HS-5 (cell line): ENCODE results near the gene SERPINA5.
"Not testable (repeated sequence)": the region's sequence is repeated elsewhere in the genome, so short reads cannot be mapped to it uniquely, and the experiment has no call there.

ENCODE experiments used
- DNase-seq: peaks from one replicate; pipeline ENCODE4 v3.0.0-alpha.2; 2012; ENCODE audit warnings: low read depth

SERPINA5 gene

DNA sequence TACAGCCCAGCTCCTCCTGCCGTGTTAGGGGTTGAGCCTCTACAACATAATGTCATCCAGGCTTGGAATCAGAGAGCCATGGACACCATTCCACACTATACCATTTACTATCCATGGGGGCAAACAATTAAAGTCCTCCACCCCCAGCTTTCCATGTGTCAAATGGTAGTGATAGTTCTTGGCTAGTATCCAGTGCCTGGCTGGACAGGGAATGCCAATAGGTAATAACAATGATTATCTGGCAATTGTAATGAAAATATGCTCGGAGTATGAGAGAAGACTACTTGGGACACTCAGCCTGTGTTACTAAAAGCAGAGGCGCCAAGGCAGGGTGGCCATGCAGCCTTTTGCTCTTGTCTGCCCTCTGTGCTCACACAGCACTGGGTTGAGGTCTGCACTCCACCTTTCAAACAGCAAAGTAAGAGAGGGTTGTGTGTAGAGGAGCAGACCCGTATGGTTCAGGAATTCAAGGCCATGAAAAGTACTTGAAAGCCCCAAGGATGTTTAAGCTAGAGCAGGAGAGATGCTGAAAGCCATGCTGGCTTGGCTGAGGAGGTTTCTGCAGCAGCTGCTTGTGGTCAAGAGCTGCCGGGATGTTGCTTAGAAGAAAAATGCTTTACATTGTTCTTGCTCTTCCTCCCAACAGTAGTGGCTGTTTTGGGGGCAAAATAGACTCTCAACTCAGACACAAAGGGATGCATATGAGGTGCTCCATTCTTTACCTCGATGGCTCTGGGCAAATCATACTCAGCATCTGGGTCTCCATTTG is 41.6 kb downstream of the SERPINA5 start:
- no peak for DNase-seq

DNA sequence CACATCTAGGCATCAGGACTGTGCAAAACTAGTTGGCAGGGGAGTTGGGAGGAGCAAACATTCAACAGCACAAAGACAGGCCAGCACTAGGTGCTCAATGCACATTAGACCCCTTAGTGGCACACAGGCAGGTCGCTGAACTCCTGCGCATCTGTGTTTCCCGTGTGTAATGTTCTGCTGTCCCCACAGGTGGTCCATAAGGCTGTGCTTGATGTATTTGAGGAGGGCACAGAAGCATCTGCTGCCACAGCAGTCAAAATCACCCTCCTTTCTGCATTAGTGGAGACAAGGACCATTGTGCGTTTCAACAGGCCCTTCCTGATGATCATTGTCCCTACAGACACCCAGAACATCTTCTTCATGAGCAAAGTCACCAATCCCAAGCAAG is 42.2 kb downstream of the SERPINA5 start:
- DNase-seq: no peak

DNA sequence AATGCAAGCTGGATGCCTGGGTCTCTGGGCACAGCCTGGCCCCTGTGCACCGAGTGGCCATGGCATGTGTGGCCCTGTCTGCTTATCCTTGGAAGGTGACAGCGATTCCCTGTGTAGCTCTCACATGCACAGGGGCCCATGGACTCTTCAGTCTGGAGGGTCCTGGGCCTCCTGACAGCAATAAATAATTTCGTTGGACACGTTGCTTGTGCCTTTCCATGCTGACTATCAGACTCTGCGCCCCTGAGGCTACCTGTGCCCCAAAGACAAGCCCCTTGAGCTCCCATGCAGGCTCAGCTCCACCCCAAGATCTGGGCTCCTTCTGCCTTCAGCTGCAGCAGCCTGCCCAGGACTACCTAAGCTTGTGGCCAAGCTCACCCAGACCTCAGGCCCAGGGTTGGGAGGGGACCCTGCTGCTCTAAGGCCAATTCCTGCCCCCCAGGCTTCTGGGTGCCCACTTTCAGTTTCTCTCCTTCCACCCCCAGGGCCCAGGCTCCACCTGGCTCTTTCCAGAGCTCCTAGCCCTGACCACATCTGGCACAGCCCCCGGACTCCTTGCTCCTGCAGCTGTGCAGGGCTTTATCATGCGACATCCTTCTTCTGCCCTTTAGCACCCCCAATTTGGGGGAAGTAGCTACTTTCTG is 42.8 kb downstream of the SERPINA5 start:
- no peak for DNase-seq

DNA sequence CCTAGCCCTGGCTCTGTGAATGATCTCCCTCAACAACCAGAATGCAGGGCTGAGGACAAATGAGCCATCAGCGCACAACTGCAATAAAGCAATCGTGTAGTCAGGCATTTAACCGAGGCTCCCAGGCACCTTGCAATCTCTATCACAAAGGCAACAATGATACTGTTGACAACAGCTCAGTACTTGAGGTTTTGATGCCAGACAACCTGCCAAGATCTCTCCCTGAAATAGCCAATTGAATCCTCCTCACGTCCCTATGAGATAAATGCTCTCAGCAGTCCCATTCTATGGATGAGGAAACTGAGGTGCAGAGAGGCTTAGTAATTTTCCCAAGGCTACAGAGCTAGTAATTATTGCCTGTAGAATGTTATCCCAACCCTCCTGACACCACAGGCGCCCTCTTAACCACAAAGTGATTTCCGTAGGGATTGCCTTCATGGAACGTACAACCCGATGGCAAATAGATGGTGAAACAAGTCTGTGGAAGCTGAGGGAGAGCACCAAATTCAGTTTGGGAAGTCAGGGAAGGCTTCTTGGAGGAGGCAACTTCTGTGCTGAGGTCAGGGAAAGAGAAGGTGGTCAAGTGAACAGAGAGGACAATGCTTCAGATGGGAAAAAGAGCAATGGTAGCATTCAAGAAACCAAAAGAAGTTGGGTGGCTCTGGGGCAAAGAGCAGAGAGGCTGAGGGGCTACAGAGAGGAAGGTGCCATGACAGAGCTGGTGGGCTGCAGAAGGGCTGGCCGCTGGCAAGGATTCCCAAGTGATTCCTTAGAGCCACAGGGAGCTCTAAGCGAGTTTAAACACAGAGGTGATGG is 43.5 kb downstream of the SERPINA5 start:
- no peak for DNase-seq

DNA sequence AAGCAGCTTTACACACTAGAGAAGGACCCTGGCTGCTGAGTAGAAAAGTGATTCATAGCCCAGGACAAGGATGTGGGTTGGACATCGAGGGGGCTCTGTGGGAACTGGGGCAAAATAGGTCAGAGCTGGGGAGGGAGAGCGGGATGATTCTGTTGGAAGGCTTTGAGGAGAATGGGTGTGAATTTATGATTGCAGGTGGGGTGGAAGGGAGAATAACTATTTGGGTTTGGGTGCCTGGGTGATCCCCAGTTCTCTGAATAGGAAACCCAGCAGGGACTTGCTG is 44.1 kb downstream of the SERPINA5 start:
- DNase-seq: no peak

DNA sequence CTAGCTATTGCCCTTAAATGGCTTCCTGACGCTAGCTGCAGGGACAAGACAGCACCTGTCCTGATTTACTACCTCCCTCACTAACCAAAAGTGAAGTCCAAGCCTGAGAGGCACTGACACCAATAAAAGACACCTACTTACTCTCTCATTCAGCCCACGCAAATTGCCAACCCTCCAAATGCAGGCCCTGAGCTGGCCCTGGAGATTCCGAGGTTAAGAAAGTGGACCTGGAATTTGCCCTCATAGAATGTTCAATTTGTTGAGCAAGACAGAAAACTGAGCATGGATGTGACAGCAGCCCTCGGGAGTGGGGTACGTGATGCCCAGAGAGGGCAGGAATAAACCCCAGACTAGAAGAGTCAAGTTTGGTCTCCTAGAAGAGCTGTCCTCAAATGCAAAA is 47.4 kb downstream of the SERPINA5 start:
- no peak for DNase-seq

DNA sequence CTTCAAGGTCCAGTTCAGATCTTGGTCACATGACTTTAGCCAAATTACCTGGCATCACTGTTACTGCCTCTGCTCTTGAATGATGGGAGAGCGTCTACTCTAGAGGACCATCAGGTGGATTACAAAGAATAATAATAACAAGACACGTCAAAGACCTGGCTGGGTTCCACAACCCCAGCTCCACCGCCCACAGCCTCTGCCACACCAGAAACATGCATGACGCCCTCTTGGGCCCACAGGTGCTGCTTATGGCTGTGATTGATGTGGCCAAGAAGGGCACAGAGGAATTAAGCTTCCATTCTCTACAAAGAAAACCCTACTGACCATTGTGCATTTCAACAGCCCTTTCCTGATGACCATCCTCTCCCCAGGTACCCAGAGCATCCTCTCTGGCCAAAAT is 49.2 kb downstream of the SERPINA5 start:
- DNase-seq: no peak

DNA sequence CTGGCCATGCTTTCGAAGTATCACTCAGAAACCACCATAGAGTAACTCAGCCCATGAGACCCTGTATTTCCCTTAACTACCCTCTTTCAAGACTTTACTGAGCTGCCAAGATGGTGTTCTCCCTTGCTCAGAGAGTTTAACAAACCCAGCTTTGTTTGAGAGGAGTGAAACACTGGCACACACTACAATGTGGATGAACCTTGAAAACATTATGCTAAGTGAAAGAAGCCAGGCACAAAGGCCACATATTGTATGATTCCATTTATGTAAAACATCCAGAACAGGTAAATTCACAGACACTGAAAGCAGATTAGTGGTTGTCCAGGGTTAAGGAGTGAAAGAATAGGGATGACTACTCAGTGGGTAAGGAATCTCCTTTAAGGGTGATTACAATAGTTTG is 49.8 kb downstream of the SERPINA5 start:
- no peak for DNase-seq

DNA sequence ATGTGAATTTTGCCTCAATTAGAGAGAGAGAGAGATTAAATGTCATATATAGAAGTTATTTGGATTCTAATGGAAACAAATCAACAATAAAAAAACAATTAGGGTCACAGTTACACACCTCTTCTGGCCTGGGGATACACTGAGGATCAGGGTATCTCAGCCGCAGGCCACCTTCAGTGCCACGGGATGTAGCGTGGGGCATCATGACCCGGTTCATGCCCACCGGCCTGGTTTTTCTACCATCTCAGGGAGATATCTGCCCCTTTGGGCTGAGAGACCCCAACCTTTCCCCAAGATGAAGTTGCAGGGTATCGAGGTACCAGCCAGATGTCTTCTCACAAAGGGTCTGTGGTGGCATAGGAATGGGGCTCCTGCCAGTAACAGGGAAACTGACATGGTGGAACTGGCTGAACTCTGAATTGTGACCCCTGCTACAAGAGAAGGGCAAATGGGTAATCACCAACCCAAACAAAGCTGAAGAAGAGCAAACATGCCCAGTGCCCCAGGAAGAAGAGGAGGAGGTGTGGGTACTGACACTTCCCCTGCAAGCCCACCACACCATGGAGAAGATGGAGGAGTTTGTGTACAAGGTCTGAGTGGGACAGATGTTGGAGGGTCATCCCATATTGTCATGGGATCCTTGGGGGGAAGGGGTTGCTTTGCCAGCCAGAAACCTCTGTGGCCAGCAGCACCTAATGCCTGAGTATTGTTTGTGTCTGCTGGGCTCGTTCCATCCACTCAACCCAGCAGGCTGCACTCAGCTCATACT is 50.5 kb downstream of the SERPINA5 start:
- no peak for DNase-seq

DNA sequence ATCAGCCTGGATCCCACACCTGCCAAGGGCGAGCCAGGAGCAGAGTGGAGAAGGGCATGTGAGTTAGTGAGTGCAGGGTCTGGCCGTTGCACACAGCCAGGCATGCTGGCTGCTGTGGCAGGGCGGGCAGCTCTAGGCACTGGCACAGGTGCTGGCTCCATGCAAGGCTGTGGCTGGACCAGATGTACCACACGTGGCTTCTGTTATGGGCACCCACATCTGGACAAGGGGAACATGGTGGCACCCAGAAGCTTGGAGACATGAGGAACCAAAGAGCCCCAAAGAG is 51.0 kb downstream of the SERPINA5 start:
- DNase-seq: no peak

DNA sequence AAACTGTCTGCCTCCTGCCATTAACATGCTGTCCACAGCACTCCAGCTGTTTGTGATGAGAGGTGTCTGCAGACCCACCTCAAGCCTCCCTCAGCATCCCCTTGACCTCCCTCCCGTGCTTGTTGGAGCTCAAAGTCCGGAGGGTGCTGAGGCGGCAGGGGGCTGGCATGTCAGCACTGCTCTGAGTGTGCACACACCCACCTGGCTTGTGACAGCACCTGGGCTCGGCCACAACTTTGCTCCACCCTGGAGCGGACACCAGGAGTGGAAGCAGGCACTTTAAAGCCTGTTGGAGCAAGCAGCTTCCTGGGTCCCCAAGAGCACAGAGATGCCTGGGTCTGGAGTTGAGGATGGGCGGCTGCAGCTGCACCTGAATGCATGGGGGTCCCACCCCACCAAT is 51.9 kb downstream of the SERPINA5 start:
- DNase-seq: no peak

DNA sequence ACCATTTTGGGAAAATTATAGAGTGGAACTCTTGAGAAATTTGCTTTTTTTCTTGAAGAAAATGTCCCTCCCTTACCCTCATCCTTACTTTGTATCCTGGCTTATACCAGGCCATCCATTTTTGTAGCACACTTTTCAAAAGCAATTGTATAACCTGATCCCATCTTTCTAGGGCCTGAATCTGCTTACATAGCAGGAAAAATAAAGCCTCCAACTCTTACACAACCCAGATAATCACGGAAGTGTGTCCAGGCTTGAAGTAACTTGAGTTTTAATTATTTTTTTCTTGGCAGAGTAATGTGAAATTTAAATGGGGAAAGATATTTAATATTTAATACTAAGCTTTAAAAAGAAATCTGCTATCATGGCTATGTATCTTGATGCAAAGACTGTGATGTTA is 53.9 kb downstream of the SERPINA5 start:
- no peak for DNase-seq

DNA sequence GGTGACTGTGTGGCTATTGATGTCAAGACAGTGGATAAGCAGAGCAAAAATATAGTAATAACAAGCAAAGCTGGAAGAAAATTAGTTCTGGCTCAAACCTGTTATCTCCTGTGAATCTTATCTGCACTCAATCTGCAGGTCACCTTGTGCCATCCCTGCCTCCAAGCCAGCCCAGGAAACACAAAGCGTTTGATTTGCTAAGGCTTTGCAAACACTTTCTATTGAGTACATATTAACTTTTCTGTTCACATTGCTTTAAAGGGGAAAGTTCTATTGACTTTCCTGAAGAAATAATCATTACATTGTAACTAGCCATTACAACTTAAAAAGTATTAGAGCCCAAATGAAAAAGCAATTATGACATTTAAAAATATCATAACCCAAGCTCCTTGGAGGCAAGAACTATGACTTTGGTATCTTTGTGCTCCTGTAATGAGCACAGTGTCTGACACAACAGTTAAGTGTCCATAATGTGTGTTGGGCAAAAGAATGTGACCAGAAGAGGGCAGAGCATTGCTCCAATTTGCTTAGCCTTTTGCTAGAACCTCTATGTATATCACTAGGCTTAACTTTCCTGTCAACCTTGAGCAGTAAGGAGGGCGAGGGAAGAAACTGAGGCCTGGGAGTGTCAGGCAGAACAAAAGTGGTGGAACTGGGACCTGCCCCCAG is 55.7 kb downstream of the SERPINA5 start:
- no peak for DNase-seq

DNA sequence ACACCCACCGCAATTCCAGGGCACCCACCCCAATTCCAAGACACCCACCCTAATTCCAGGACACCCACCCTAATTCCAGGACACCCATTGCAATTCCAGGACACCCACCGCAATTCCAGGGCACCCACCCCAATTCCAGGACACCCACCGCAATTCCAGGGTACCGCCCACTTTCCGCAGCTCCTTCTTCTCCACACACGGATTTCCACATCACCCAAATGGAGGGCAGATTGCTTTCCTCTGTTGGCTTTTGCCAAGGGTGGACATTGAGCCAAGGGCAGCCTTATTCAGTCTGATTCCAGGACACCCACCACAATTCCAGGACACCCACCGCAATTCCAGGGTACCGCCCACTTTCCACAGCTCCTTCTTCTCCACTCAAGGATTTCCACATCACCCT is 56.6 kb downstream of the SERPINA5 start:
- DNase-seq: not testable (repeated sequence)

DNA sequence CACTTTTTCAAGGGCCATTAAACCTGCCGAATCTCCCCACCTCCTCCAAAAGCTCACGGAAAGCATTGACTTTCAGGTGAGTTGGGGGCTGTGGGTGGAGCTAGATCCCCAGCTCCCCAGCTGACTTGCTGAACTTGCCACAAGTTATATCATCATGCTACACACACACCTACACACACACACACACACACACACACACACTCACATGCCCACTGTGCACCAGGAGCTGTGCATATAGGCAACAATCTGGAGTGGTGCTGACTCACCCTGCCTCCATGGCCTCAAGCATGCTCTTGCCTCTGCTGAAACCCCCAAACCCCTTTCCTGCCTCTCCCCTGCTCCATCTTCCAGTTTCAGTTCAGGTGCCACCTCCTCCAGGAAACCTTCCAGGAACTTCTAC is 57.1 kb downstream of the SERPINA5 start:
- DNase-seq: no peak

DNA sequence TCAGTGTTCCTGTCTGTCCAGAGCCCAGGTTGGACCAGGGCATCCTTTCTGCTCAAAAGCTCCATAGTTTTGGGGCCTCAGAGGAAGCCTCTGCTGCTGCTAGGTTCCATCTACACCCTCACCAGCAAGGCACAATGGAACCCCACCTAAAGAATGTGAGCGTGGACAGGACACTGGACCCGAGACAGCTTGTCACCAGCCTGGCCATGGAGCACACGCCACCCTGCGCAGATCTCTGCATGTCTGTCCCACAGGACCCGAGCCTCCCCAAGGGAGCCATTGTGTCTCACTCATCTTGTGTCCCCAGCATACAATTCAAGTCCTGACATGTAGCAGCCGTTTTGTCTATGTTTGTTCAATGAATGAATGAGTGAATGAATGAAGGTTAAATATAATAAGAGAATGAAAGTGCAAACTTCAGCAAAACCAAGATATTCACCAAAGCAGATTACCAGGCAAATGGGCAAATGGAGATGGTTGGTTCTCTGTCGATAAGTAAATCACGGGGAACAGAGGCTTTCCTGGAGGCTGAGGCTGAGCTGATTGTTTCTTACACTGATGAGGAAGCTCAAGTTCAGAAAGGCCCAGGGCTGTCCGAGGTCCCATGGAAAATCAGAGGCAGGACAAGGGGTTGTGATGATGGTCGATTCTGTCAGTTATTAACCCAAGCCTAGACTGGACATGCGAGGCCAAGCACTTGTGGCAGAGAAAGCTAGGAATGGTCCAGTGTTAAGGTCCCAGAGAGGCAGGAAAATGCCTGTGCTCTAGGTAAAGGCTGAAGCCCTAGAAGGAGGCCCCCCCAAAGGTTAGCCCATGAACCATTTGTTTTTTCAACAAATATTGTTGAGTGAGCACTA is 58.0 kb downstream of the SERPINA5 start:
- DNase-seq: no peak

DNA sequence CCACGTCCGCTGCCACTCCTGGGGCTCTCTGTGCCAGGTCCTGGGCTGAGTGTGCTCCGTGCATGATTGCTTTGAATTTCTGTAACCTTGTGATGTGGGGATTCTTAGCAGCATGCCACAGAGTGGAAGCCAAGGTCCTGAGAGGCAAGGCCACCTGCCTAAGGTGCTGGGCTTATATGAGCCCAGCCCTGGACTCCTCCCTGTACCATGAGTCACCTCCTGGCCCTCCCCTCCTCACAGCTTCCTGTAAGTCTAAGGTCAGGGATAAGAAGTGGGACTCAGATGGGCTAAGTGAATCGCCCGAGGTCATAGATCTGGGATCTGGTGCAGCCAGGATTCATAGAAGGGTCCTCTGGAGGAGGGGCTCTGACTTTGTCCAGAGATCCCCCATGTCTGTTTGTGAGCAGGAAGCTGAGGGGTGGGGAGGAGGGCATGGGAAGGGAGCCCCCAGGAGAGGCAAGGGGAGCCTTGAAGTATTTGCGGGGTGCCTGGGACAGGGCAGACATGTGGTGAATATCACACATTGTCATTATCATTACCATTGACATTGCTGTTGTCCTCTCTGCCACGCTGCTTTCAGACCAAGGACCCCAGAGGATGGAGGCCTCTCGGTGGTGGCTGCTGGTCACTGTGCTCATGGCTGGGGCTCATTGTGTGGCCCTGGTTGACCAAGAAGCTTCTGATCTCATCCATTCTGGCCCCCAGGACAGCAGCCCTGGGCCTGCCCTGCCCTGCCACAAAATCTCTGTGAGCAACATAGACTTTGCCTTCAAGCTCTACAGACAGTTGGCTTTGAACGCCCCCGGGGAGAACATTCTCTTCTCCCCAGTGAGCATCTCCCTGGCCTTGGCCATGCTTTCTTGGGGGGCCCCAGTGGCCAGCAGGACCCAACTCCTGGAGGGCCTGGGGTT is 59.8 kb downstream of the SERPINA5 start:
- no peak for DNase-seq

DNA sequence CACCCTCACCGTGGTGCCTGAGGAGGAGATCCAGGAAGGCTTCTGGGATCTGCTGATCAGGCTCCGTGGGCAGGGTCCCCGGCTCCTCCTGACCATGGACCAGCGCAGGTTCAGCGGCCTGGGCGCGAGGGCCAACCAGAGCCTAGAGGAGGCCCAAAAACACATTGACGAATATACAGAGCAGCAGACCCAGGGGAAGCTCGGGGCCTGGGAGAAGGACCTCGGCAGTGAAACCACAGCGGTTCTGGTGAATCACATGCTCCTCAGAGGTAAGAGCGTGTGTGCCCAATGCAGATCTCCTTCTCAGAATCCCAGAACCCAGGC is 60.4 kb downstream of the SERPINA5 start:
- no peak for DNase-seq
